ENCODE results near the gene VASH2. TPM values are rescaled to one million over a fixed set of nuclear protein-coding genes. Genes with fewer than 3 reads are reported as not detected.
"Not testable (repeated sequence)": the region's sequence is repeated elsewhere in the genome, so short reads cannot be mapped to it uniquely, and the experiment has no call there.

Gene VASH2
- polyA plus RNA-seq, 4 donors, result 20.9 to 28.3 (median 25.8) TPM

- DNase-seq (ENCODE audit: low read depth in 4 of 4, low spot score in 3 of 4), result no peak
Measured at GRCh38 chr1:213017447-213018273, 67.3 kb downstream of the VASH2 start.

- DNase-seq (ENCODE audit: low read depth in 4 of 4, low spot score in 3 of 4), result no peak
Measured at GRCh38 chr1:213019450-213019849, 69.1 kb downstream of the VASH2 start.

GRCh38 chr1:213020016-213020415 lies 69.7 kb downstream of the VASH2 start:
- no peak for DNase-seq (ENCODE audit: low read depth in 4 of 4, low spot score in 3 of 4)

GRCh38 chr1:213027024-213027423 lies 76.7 kb downstream of the VASH2 start:
- not testable (repeated sequence) for DNase-seq (ENCODE audit: low read depth in 4 of 4, low spot score in 3 of 4)

GRCh38 chr1:213032651-213033050 lies 82.3 kb downstream of the VASH2 start:
- DNase-seq (ENCODE audit: low read depth in 4 of 4, low spot score in 3 of 4), result no peak

GRCh38 chr1:213034713-213035112 lies 84.4 kb downstream of the VASH2 start:
- DNase-seq (ENCODE audit: low read depth in 4 of 4, low spot score in 3 of 4), result no peak

- DNase-seq (ENCODE audit: low read depth in 4 of 4, low spot score in 3 of 4), result no peak
Measured at GRCh38 chr1:213035573-213035972, 85.2 kb downstream of the VASH2 start.

Other genes with a start within 250 kb of the VASH2 start
- 10 to 100 TPM; 46.4 to 49.8 (median 47.8) TPM for gene NSL1, start 158.8 kb upstream of the VASH2 start, polyA plus RNA-seq (ENCODE audit: insufficient read length in 4 of 4)
- 10 to 100 TPM; 17.7 to 23.5 (median 22.7) TPM for gene TATDN3, start 158.6 kb upstream of the VASH2 start, polyA plus RNA-seq (ENCODE audit: insufficient read length in 4 of 4)
- under 1 TPM in 3 of 4 donors, not detected in 1; 0.53 to 0.64 (median 0.59) TPM for gene SPATA45, start 102.9 kb upstream of the VASH2 start, polyA plus RNA-seq (ENCODE audit: insufficient read length in 4 of 4)
- 10 to 100 TPM; 20.8 to 29.4 (median 21.9) TPM for gene FLVCR1, start 92.3 kb upstream of the VASH2 start, polyA plus RNA-seq (ENCODE audit: insufficient read length in 4 of 4)
- gene ANGEL2, start 65.3 kb downstream of the VASH2 start, polyA plus RNA-seq (ENCODE audit: insufficient read length in 4 of 4), result 10 to 100 TPM; 32.1 to 39.9 (median 36.4) TPM
- 10 to 100 TPM; 22.2 to 26.4 (median 25.4) TPM for gene RPS6KC1, start 100.7 kb downstream of the VASH2 start, polyA plus RNA-seq (ENCODE audit: insufficient read length in 4 of 4)

All from right renal pelvis (tissue), 4 donors.